ENCODE results near the gene TBC1D24.
A peak's percentile ranks its signal among the peaks of the same experiment; 100 is the strongest.

Gene TBC1D24

DNA sequence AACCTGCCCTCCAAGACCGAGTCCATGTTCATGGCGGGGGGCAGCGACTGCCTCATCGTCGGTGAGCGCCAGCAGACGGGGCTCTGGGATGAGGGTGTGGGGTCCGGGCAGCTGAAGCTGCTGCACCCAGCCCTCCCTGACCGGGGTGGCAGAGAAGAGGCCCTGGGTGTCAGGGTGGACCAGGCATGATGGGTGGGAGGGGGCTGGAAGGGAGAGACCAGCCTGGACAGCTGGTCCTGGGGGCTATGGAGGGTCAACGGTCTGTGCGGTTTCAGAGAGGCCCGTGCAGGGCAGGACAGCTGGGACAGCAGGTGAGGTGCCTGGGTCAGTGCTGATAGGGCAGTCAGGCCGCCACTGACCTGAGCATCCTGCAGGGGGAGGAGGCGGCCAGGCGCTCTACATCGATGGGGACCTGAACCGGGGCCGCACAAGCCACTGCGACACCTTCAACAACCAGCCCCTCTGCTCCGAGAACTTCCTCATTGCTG is 25.5 kb downstream of the TBC1D24 start:
- no peak for DNase-seq

DNA sequence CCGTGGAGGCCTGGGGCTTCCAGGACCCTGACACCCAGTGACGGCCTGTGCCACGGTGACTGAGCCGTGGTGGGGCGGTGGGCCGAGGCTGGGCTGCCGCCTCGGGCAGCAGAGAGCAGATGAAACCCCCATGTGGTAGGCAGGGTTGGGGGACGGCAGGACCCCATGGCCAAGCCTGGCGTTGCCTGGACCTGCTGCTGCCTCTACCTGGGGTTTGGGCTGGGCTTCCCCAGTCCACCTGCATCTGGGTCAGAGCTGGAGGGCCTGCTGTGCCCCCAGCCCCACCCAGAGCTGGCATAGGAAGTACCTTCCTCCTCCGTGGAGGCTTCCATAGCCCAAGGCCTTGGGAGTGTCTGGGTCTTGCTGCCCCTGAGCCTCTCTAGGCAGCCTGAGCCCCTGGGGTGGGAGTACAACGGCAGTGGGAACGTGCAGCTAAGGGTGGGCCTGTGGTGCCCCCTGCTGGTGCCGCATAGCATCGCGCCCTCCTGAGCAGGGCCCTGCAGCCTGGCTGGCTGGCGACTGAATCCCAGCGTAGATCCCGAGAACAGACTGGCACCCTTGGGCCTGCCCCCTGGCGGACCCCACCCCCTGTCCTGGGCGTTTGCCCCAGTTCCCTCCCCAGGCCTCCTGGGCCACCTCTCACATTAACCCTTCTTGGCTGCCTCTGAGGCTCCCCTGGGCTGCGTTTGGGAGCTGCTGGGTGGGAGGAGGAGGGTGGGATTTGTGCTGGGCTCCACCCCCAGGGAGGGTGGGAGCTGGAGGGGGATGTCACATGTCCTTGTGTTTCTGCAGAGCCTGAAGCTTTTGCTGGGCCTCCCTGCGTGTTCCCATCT is 26.2 kb downstream of the TBC1D24 start:
- DNase-seq, result peak; percentile 85

DNA sequence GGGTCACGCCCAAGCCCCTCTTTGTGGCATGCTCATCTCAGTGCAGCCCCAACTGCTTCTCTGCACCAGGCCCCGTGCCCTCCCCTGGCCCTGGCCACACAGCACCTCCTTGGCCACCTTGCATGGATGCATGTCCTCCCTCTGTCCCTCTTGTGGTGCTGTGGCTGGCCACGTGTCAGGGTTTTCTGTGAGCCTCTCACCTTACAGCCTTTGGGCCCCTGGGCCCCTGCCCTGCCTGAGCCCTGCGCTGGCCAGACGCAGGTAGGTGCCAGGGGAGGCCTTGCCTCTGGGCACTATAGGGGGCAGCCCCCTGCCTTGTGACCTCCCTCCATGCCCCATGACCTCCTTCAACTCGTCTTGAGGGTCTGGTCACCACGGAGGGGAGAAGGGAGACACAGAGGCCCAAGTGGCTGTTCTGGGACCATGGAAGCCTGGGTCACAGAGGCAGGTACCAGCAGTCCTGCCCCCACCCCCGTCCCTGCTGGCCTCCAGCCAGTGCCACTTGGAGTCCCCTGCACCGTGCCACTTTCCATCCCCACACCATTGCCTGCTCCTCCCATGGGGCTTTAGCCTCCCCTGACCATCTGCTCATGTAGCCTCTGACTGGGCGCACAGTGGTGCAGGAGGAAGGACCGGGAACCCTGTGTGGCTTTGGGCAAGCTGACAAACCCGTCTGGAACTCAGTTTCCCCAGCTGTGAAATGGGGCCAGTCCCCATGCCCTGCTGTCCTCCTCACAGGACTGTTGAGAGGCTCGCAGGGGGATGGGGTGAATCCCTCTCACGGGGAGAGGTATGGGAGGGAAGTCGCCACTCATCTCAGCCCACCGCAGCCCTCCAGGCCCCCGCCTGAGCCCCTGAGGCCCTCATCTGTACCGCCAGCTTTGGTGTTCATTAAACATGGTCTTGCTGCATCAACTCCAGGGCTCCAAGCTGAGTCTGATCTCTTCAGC is 27.3 kb downstream of the TBC1D24 start:
- DNase-seq, result no peak

DNA sequence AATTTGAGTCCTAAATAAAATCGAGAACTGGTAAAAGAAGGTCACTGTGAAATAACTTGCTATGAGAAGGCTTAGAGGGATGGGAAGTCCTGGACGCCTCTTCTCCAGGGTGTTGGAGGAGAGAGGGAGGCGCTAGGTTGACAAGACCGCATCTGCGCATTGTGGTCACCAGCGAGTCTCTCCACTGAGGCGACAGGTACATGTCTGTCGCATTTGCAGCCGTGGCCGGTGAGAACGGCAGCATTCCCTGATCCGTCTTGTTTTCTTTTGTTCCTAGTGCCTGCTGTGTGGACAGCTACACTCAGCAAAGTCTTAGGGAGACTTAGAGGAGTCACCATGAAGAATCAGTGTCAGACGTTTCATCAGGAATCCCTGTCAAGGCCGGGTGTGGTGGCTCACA is 30.8 kb downstream of the TBC1D24 start:
- DNase-seq, result no peak

DNA sequence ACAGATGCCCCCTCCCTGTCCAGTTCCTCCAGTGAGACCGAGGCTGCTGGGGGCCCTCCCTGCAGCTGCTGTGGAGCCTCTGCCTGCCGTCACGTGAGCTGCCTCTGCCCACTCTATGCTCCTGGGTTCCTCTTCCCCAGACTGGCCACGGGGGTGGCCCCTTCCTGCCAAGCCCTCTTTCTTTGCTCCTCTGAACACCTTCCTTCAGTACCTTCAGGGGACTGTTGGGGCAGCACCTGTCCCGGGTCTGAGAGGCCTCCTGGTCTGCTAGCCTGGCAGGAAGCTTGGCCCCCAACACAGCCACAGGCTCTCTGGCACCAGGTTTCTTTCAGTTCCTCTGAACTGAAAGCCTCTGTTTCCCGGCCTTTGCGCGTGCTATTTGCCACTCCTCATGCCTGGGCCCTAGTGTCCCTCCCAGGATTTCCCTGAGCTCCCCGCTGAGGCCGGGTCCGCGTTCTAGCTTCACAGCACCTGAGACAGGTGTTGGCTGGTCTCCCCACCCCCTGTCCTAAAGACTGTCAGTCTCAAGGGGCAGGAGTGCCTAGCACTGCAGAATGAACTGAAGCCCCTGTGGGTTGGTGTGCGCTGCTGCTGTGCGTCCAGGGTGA is 32.2 kb downstream of the TBC1D24 start:
- no peak for DNase-seq

DNA sequence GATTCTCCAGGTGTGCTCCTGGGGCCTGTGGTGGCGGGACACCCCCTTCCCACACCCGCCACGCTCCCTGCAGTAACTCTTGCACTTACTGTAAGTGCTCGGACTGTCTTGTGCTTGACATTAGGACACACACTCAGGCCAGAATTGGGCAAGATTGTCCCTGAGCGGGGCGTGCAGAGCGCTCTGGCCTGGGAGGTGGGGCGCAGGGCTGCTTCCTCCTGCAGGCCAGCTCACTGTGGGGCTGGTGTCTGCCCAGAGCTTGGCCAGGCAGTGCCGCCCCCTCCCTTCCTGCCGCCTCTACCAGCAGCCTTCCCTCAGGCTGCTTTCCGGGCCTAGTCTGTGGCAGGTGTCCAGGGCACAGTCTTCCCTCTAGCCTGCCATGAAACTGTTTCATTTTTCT is 32.7 kb downstream of the TBC1D24 start:
- no peak for DNase-seq

DNA sequence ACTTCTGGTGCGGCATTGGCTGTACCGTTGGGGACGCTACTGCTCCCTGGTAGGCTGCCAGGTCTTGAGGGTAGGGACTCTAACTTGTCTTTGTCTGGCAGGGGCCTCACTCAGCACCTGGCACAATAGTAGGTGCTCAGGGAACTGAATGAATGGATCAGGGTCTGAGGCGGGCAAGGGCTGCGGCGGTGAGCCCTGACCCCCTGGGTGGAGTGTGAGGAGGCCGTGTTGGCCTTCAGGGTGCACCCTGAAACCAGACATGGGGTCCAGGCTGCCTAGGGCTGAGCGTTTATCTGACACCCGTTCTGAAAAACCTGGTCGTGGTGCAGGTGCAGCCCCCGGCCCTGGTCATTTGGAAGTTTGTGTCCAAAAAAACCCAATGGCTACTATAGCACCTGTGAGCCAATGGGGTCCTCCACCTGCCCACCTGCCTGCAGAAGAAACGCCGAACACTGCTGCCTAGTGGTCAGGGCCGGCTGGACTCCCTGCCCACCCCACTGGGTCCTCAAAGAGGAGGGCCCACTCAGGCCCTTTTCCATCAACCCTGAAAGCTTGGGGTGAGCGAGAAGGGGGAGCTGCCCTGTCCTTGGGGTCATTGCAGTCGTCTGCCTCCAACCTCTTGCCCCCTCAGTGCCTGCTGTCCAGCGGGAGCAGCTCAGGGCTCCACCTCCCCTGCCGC is 33.9 kb downstream of the TBC1D24 start:
- DNase-seq, result no peak

DNA sequence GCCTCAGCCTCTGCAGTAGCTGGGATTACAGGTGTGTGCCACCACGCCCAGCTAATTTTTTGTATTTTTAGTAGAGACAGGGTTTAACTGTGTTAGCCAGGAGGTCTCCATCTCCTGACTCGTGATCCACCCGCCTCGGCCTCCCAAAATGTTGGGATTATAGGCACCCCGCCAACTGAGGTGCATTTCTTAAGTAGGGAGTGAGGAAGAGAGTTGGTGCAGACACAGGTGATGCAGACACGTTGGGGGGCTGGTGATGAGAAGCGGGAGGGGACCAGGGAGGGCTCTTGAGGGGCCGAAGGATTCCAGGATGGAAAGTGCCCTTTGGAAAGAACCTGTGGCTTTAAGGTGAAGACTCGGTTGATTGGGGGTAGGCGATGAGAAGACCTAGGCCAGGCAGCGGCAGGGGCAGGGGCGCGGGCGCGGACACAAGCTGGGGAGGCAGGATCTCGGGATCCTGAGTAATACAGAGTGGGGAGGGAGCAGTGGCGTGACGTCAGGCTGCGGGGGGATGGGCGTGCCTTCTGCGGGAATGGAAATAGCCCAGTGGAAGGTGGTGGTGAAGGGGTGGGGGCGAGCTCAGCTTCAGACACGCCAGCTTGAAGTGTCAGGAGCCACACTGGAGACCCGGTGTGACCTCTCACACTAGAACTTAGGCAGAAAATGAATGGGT is 36.3 kb downstream of the TBC1D24 start:
- DNase-seq, result no peak

DNA sequence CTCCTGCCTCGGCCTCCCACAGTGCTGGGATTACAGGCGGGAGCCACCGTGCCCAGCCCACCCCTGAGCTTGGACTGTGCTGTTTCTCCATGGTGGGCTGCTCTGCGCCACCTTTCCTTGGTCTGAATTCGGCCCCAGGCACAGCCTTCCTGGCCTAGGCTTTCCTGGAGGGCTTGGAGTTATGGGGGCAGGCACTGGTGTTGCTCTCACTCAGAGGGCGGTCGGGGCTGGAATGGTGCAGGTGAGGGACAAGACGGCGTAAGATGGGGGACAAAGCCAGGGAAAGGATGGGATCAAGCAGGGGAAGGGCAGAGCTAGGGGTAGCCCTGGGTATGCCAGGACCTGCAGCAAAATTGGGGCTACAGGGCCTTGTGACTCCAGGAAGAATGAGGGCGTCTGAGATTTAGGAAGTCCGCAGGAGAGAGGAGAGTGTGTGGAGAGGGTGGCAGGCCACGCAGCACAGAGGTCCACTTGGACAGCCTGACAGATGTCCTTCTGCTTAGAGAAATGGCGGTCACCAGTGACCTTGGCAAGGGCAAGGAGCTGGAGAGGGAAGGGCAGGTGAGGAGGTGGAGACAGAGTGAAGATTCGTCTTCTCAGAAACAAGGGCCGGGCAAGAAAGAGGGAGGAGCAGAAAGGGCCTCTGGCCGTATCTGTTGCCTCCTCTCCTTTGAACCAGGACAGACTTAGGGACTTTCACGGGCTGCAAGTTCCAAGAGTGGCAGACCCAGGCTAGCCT is 37.2 kb downstream of the TBC1D24 start:
- no peak for DNase-seq

DNA sequence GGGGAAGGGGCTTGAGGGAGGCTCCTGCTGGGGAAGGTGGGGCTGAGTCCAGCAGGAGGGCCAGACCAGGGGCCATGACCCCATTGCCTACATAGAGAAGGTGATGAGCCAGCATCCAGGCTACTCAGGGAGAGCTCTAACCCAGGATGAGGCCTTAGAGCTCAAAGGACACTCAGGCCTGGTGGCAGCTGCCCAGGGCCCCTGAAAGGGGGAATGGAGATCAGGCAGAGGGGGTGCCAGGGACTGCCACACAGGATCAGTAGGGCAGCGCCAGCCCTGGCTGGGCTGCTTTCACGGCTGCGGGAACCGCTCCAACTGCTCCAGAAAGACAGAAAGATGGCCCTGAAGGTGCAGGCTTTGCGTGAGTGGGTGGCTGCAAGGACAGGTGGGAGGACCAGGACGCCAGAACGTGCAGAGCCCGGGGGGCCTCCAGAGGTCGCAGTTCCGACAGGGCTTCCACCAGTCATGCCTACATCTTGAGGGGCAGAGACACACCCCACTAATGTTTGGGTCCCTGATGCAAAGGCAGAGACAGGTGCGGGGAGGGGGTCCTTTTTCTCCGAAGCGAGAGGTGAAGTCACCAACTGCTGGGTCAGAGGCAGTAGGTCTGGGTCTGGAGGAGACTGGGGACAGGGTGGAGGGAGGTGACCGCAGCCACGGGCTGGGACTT is 37.9 kb downstream of the TBC1D24 start:
- no peak for DNase-seq

DNA sequence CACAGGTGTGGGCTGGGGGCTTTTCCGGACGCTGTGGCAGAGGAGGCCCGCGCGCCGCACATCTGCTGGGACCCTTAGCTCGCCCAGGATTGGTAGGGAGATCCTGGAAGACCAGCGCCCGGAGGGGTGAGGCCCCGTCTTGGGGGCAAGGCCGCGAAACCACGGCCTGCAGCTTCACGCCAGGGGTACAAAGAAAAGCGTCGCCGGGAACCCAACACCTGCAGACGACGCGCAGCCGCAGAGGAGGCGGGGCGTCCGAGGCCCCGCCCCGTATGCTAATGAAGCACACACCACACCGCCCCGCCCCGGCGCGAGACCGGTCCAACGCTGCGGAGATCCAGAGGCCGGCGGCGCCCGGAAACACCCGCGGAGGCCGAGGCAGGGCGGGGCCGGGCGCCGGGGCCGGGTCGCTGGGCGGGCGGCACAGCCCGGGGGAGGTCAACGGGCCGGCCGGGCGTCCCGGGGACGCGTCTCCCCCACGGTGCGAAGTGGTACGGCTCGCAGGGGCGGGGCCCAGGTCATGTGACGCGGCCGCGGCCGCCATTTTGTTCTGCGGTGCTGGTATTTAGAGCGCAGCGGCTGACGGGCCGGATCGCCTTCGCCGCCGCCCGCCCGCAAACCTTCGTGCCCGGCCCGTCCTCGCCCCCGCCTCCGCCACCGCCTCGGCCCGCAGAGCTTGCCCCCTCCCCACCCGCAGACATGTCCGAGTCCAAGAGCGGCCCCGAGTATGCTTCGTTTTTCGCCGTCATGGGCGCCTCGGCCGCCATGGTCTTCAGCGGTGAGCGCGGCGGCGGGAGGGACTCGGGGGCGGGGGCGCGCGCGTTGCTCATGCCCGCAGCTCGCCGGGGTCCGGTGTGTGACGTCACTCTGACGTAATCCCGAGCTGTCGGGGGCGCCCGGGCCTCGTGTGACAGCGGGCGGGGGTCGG is 38.7 kb downstream of the TBC1D24 start, which contains the start of gene ATP6V0C:
Gene ATP6V0C (plus strand): TSS at position 548 of the 928 bp plus-strand sequence. CDS start 152 bp downstream, at position 700.
- peak; percentile 95 for DNase-seq

DNA sequence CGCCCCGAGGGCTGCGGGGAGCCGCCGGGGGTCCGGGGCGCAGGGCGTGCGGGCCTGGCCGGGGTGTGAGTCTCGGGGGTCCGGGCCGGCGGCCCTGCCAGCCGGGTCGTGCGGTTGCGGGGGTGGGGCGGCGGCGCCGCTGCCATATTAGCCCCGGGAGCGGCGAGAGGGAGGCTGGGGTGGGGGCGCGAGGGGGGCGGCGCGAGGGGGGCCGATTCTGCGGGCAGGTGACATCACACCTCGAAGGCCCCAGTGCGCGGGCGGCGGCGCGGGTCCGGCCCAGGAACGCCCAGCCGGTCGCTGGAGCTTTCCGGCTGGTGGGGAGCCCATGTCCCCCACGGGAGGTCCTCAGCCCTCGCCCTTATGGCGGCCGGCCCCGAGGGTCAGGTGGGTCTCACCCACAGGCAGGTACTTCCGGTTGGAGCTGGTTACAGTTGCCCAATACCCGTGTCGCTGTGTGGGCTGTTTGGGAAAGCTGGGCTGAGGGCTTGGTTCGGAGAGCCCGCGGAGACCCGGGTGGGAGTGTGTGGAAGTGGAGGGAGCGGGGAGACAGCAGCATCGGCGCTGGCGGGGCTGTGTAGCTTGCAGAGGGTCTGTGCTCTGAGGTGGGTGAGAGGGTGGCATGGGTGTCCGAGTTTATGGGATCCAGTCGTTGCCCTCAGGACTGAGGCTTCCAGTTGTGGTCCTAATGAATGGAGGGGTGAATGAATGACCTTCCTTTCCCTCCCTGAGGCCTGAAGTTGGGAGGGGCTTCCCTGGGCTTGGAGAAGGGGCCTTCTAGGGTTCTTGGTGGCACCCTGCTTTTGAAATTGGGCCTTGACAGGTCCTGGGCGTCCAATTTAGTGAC is 39.6 kb downstream of the TBC1D24 start:
- peak; percentile 44 for DNase-seq

DNA sequence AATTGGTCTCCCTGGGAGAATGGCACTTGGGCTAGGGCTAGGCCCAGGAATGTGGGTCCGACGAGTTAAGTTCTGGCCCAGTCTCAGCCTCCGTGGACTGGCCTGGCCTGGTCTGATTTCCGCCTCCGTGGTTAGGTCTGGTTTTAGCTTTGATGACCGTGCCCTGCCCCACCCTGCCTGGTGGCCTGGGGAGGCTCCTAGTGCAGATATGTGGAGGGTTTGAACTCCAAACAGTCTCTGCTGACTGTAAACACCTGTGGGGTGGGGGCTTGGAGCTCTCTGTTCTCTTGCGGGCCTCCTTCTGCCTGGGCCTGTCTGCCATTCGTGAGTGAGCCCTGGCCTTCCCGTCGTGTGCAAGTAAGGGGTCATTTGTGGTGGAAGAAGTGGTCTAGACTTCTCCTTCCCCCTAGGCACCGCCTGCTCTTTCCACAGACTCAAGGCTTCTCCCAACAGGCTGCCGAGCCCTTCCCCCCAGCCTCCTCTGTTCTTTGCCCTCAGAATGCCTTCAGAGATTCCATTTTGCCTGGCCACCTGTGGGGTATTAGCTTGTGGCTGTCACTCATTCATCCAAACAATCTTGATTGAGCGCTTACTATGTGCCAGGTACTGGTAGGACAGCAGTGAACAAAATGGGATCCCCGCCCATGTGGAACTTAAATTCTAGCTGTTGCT is 40.4 kb downstream of the TBC1D24 start:
- no peak for DNase-seq

DNA sequence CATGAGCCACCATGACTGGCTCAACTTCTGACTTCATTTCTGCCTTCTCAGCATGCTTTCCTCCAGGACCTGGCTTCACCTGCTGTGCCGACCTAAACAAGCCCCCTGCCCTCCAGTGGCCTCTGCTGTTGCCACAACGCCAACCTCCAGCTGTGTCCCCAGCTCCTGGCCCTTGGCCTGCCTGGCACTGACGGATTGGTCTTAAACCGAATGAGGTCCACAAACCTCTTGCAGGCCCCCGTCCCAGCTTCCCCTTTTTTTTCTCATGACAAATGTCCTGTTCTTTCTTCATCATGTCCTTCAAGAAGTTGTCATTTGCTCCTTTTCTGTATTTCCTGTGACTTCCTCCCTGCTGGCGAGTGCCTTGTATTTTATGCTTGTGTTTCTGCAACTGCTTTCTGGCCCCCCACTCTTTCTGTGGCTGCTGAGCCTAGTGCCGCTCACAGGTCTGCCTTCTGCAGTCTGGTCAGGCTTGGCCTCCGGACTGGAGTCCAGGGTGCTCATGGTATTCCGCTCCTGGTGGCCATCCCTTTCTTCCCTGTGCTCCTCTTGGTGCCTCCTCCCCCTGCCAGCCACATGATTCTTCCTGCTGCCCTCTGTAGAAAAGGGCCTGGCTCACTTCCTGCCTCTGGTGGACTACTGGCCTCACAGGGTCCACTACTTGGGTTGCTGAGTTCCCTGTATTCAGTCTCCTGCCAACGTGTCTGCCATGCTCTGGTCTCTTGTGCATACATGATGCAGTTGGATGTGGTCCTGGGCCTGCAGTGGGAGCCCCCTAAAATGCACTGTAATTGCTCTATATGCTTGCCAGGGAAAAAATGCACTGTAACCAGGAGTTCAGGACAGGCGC is 41.7 kb downstream of the TBC1D24 start:
- DNase-seq, result no peak

DNA sequence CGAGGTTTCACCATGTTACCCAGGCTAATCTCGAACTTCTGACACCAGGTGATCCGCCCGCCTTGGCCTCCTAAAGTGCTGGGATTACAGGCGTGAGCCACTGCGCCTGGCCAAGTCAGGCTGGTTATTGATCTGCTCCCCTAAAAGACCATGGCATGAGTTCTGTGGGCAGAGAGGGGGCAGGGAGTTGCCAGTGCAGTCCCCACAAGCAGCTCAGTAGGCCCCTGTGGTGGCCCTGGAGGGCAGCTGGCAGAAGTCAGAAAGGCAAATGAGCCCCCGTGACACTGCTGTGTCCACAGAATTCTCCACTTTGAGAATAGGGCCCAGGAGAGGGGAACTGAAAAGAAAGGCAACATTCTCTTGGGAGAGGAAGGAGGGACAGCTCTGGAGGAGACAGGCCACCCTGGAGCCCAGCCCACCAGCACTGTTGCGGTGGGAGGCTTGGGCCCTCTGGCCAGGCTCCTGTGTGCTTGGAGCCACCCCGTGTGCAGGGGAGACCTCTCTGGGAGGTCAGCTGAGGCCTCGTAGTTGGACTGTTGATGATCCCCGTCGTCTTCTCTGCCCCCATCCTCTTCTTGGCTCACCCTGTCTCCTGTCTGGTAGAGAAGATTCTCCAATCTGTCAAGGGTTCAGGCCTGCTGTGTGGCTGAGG is 43.2 kb downstream of the TBC1D24 start:
- no peak for DNase-seq
